ENCODE measurements around the gene ITGA2B.

Gene ITGA2B

DNA sequence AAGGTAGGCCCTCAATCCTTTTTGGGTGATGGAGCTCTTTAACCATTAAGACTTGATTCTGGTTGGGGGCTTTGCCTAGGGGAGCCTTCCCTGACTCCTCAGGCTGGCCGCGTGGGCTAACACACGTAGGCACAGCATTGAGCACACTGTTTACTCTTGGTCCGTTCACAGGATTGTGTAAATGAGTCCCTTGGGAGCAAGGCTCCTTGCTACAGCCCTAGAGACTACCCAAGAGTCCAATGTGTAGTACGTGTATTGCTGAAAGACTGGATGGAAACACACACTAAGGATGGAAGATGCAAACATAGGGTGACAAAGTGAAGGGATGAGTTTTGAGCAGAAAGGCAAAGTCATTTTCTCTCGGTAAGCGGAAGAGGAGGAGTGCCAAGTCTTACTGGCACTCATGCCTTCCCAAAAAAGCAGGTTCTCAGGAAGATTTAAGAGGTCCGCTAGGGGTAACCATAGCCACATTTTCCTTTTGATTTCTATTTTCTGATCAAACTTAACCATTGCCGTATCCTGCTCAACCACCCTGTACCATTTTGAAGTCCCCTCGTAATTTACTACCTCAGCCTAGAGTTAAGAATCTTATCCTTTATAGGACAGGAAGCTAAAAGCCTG, 911 bp upstream of the ITGA2B start:
- no peak for TF ChIP-seq CTCF (IDR thresholded peaks at IDR 0.05; ENCODE audit: borderline replicate concordance, control extremely low read depth, extremely low read depth, insufficient read depth, missing control alignments)
- in situ Hi-C loops (cut with MboI; ENCODE audit: low sequenced_read_pairs, unreplicated experiment), result no loop called here
- no peak for DNase-seq (ENCODE audit: low spot score)

- no peak for TF ChIP-seq CTCF (IDR thresholded peaks at IDR 0.05; ENCODE audit: borderline replicate concordance, control extremely low read depth, extremely low read depth, insufficient read depth, missing control alignments)
- in situ Hi-C loops (cut with MboI; ENCODE audit: low sequenced_read_pairs, unreplicated experiment), result no loop called here
- no peak for DNase-seq (ENCODE audit: low spot score)
These were observed 314 bp upstream of the ITGA2B start for GRCh38 chr17:44389723-44390202.

DNA sequence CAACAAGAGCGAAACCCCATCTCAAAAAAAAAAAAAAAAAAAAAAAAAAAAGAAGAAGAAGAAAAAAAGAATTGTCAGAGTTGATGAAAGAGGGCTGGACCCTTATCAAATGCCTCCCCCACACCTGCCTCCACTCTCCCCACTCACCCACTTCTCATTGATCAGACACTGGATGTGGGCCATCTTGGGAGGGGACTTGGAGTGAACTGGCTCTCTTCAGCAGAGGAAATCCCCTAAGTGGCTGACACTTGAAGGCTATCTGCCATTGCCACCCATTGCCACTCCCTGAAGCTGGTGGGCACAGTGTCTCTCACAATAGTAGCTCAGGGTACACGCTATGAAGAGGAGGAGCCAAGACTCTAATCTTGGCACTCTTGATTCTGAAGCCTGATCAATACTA, 1.6 kb downstream of the ITGA2B start:
- no peak for TF ChIP-seq CTCF (IDR thresholded peaks at IDR 0.05; ENCODE audit: borderline replicate concordance, control extremely low read depth, extremely low read depth, insufficient read depth, missing control alignments)
- in situ Hi-C loops (cut with MboI; ENCODE audit: low sequenced_read_pairs, unreplicated experiment), result no loop called here
- no peak for DNase-seq (ENCODE audit: low spot score)

DNA sequence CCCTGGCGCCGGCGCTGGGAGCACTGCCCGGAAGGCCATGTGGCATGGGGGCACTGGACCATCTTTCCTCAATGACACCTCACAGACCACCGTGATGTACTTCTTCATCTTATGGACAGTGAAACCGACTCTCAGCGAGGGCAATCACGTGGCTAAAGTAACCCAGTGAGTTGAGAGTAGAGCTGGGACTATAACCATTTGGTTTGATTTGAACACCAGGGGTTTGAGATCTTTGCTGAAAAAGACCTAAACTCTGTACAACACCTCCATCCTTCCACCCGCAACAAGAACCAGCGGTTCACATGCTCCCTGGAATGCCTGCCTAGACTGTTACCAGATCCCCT, 3.3 kb downstream of the ITGA2B start:
- in situ Hi-C loops (cut with MboI; ENCODE audit: low sequenced_read_pairs, unreplicated experiment), result no loop called here
- TF ChIP-seq CTCF (IDR thresholded peaks at IDR 0.05; ENCODE audit: borderline replicate concordance, control extremely low read depth, extremely low read depth, insufficient read depth, missing control alignments), result no peak
- DNase-seq (ENCODE audit: low spot score), result no peak

DNA sequence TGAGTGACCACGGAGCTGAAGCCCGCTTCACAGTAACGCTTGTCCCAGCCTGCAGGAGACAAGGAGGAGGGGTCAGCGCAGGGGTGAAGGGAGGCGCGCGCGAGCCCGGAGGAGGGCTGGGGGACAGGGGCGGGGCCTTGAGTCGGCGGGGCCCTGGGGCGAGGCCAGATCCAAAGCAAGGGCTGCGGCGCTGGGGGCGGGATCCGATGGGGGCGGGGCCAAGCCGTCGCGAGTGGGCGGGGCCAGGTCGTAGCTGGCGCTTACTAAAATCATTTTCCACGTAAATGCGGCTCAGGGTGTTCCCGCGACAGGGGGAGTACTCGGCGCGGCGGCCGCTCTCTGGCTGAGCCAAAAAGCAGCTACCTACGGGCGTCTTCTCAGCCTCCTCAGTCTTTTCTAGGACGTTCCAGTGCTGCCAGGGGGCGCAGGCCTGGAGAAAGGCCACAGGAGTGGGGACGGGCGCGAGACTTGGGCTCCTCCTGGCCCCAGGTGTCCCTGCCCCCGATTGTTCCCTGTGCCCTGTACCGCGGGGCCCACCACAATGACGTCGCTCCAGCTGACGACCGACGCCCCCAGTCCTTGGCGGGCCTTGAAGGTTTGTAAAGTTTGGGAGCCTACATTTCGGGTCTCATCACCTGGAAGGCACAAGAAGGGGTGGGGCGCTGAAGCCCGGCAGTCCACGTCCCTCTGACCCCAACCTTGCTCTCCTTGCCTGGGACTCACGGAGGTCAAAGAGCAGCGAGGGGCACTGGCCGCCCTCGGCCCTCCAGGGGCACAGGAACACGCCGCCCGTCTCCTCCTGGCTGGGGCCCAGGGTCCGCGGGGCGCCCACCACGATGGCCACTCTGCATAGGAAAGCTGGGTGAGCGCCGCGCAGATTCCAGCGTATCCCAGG, 3.9 kb downstream of the ITGA2B start:
- peak; percentile 95 for DNase-seq (ENCODE audit: low spot score)
- TF ChIP-seq CTCF (IDR thresholded peaks at IDR 0.05; ENCODE audit: borderline replicate concordance, control extremely low read depth, extremely low read depth, insufficient read depth, missing control alignments), result peak; percentile 11
- in situ Hi-C loops (cut with MboI; ENCODE audit: low sequenced_read_pairs, unreplicated experiment), result no loop called here

GRCh38 chr17:44384823-44385286, 4.6 kb downstream of the ITGA2B start:
- TF ChIP-seq CTCF (IDR thresholded peaks at IDR 0.05; ENCODE audit: borderline replicate concordance, control extremely low read depth, extremely low read depth, insufficient read depth, missing control alignments), result no peak
- in situ Hi-C loops (cut with MboI; ENCODE audit: low sequenced_read_pairs, unreplicated experiment), result no loop called here
- peak; percentile 43 for DNase-seq (ENCODE audit: low spot score)

All from GM13976 (cell line).